H9 (cell line): Measurements from ENCODE around the gene OPRL1. TPM values are rescaled to one million over a fixed set of nuclear protein-coding genes. Genes with fewer than 3 reads are reported as not detected.

Experiments used
- DNase-seq: peaks from one replicate; pipeline ENCODE4 v3.0.0-alpha.2; 2017
- H2AFZ ChIP-seq: one replicate; pipeline ENCODE4 v1.6.1; 2013; ENCODE audit warnings: mild to moderate bottlenecking, low read length, control low read depth, moderate library complexity
- H2AK5ac ChIP-seq: 2 replicates; pipeline ENCODE4 v1.6.1; 2013; ENCODE audit warnings: low read length, control low read depth, mixed read lengths; ENCODE audit not compliant: insufficient read length
- H2BK120ac ChIP-seq: one replicate; pipeline ENCODE4 v1.6.1; 2013; ENCODE audit warnings: low read depth, mild to moderate bottlenecking, low read length, control low read depth, inconsistent platforms; ENCODE audit not compliant: poor library complexity, severe bottlenecking
- H2BK12ac ChIP-seq: 2 replicates; pipeline ENCODE4 v1.6.1; 2013; ENCODE audit warnings: low read length, control low read depth, mixed read lengths, low read depth; ENCODE audit not compliant: insufficient read length
- H2BK15ac ChIP-seq: 2 replicates; pipeline ENCODE4 v1.6.1; 2013; ENCODE audit warnings: low read depth, low read length, control low read depth
- H2BK20ac ChIP-seq: one replicate; pipeline ENCODE4 v1.6.1; 2013; ENCODE audit warnings: low read depth, mild to moderate bottlenecking, low read length, control low read depth, inconsistent platforms; ENCODE audit not compliant: poor library complexity, severe bottlenecking
- H2BK5ac ChIP-seq: 2 replicates; pipeline ENCODE4 v1.6.1; 2013; ENCODE audit warnings: low read length, control low read depth, mixed read lengths; ENCODE audit not compliant: insufficient read length
- H3K14ac ChIP-seq: 2 replicates; pipeline ENCODE4 v1.6.1; 2013; ENCODE audit warnings: low read length, control low read depth; ENCODE audit not compliant: insufficient read depth
- H3K18ac ChIP-seq: 2 replicates; pipeline ENCODE4 v1.6.1; 2013; ENCODE audit warnings: low read depth, mild to moderate bottlenecking, mixed read lengths, low read length, control low read depth; ENCODE audit not compliant: insufficient read length
- H3K23ac ChIP-seq: 2 replicates; pipeline ENCODE4 v1.6.1; 2013; ENCODE audit warnings: low read length, control low read depth, mixed read lengths, low read depth; ENCODE audit not compliant: insufficient read length
- H3K23me2 ChIP-seq: 2 replicates; pipeline ENCODE4 v1.6.1; 2013; ENCODE audit warnings: low read depth, mild to moderate bottlenecking, mixed read lengths, low read length, control low read depth; ENCODE audit not compliant: insufficient read length, poor library complexity, severe bottlenecking
- H3K27ac ChIP-seq: 2 replicates; pipeline ENCODE4 v1.5.1; 2013; ENCODE audit warnings: low read length, control low read depth, mixed read lengths, low read depth; ENCODE audit not compliant: insufficient read length
- H3K27me3 ChIP-seq: 2 replicates; pipeline ENCODE4 v1.6.1; 2013; ENCODE audit warnings: low read length, control low read depth, inconsistent platforms; ENCODE audit not compliant: insufficient read depth
- H3K4ac ChIP-seq: 2 replicates; pipeline ENCODE4 v1.6.1; 2013; ENCODE audit warnings: low read depth, mild to moderate bottlenecking, control low read depth, inconsistent platforms, low read length, moderate library complexity
- H3K4me1 ChIP-seq: 2 replicates; pipeline ENCODE4 v1.6.1; 2013; ENCODE audit warnings: low read length, control low read depth, inconsistent platforms; ENCODE audit not compliant: insufficient read depth
- H3K4me2 ChIP-seq: 2 replicates; pipeline ENCODE4 v1.6.1; 2013; ENCODE audit warnings: low read length, control low read depth, mixed read lengths; ENCODE audit not compliant: insufficient read length, insufficient read depth
- H3K56ac ChIP-seq: 2 replicates; pipeline ENCODE4 v1.6.1; 2013; ENCODE audit warnings: low read depth, mild to moderate bottlenecking, mixed read lengths, low read length, control low read depth; ENCODE audit not compliant: insufficient read length
- H3K79me1 ChIP-seq: 2 replicates; pipeline ENCODE4 v1.6.1; 2013; ENCODE audit warnings: low read depth, mild to moderate bottlenecking, moderate library complexity, low read length, control low read depth, inconsistent platforms; ENCODE audit not compliant: insufficient read depth, poor library complexity, severe bottlenecking
- H3K79me2 ChIP-seq: 2 replicates; pipeline ENCODE4 v1.6.1; 2013; ENCODE audit warnings: low read length, control low read depth, inconsistent platforms; ENCODE audit not compliant: insufficient read depth
- H3K9ac ChIP-seq: 2 replicates; pipeline ENCODE4 v1.6.1; 2013; ENCODE audit warnings: low read length, control low read depth, mixed read lengths; ENCODE audit not compliant: insufficient read length; ENCODE audit errors: extremely low read depth
- H3K9me3 ChIP-seq: one replicate; pipeline ENCODE4 v1.6.1; 2013; ENCODE audit warnings: low read depth, low read length, inconsistent platforms; ENCODE audit not compliant: control insufficient read depth
- H3T11ph ChIP-seq: one replicate; pipeline ENCODE4 v1.6.1; 2013; ENCODE audit warnings: mild to moderate bottlenecking, low read length, control low read depth, inconsistent platforms
- H4K20me1 ChIP-seq: one replicate; pipeline ENCODE4 v1.6.1; 2013; ENCODE audit not compliant: control insufficient read depth, insufficient read length, insufficient read depth
- H4K5ac ChIP-seq: 2 replicates; pipeline ENCODE4 v1.6.1; 2013; ENCODE audit warnings: low read depth, mild to moderate bottlenecking, mixed read lengths, low read length, control low read depth; ENCODE audit not compliant: insufficient read length
- H4K8ac ChIP-seq: replicated peaks from 2 replicates; pipeline ENCODE4 v1.6.1; 2013; ENCODE audit warnings: low read length, control low read depth, mixed read lengths, low read depth; ENCODE audit not compliant: insufficient read length
- H4K91ac ChIP-seq: 2 replicates; pipeline ENCODE4 v1.6.1; 2013; ENCODE audit warnings: low read depth, mild to moderate bottlenecking, moderate library complexity, mixed read lengths, low read length, control low read depth; ENCODE audit not compliant: insufficient read length
- H3K27ac Mint-ChIP-seq, 3 experiments: 2 replicates in 2 of 3; 3 replicates in 1 of 3; pipeline ENCODE4 v1.8.0; 2020 to 2021; ENCODE audit warnings: mixed read lengths in 3 of 3, mild to moderate bottlenecking in 1 of 3, moderate library complexity in 1 of 3
- H3K27me3 Mint-ChIP-seq: 2 replicates; pipeline ENCODE4 v1.8.0; 2021; ENCODE audit warnings: low read depth, mild to moderate bottlenecking, moderate library complexity, mixed read lengths
- H3K36me3 Mint-ChIP-seq, 3 experiments: 2 replicates in 2 of 3; 3 replicates in 1 of 3; pipeline ENCODE4 v1.8.0; 2020 to 2021; ENCODE audit warnings: low read depth in 3 of 3, mixed read lengths in 3 of 3; ENCODE audit not compliant: insufficient read depth in 1 of 3
- H3K4me1 Mint-ChIP-seq, 2 experiments: 2 replicates each; pipeline ENCODE4 v1.8.0; 2020; ENCODE audit warnings: mixed read lengths in 2 of 2
- H3K4me3 Mint-ChIP-seq, 2 experiments: 2 replicates in 1 of 2; 3 replicates in 1 of 2; pipeline ENCODE4 v1.8.0; 2020 to 2021; ENCODE audit warnings: mild to moderate bottlenecking in 2 of 2, mixed read lengths in 2 of 2, moderate library complexity in 1 of 2
- H3K9me3 Mint-ChIP-seq, 2 experiments: 2 replicates in 1 of 2; 3 replicates in 1 of 2; pipeline ENCODE4 v1.8.0; 2020; ENCODE audit warnings: mild to moderate bottlenecking in 2 of 2, mixed read lengths in 2 of 2, moderate library complexity in 1 of 2
- WGBS: extraction: QIAGEN DNeasy Blood & Tissue Kit; methylation state at CpG from one replicate; pipeline ENCODE4 v1.1.7; 2013; ENCODE audit warnings: missing lambda C conversion rate, low lambda C conversion rate, mixed read lengths; ENCODE audit not compliant: insufficient read length; ENCODE audit errors: extremely low coverage; 5-methylcytosine and 5-hydroxymethylcytosine counted together
- total RNA-seq: library from RNA; stranded (reverse); gene quantifications from 2 replicates; pipeline ENCODE4 v1.2.1, GENCODE V29; 2021
- TF ChIP-seq, protein P1 (sequence below): fragments of 200-600 bp; sonication (generic); conservative IDR thresholded peaks from 3 replicates; pipeline ENCODE4 v1.8.0; 2021; ENCODE audit warnings: antibody characterized with exemption, mild to moderate bottlenecking

OPRL1 gene
- total RNA-seq, 1 experiment from 2014 or later, result 0.90 TPM

DNA sequence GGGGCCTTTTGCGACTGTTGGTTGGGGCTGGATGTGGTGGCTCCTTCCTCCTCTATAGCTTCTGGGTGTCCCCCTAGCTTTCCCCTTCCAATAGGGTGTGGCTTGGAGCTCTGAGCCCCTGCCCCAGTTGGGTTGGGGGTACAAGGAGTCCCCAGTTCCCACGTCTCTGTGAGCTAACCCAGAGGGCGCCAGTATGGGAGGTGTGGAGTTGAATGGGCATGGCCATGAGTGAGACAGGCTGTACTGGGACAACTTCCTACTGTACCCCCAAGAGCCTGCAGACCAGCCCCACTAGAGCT lies 42.7 kb upstream of the OPRL1 start:
- Histone ChIP-seq H3K23me2 (peaks cover 11% of the 10 kb centered on the region), H3K9ac (no peak overlapping the region), H2BK5ac (no peak overlapping the region), H3K56ac (no peak overlapping the region), H3K27me3 (peaks cover 12% of the 10 kb centered on the region; the same call in 1 of the 2 replicates), H2BK12ac (no peak overlapping the region), H3K4me1 (peaks cover 5% of the 10 kb centered on the region), H3K4me2 (no peak overlapping the region), H3K4ac (no peak overlapping the region), H2BK20ac (no peak overlapping the region), H3T11ph (no peak overlapping the region), H2BK120ac (no peak overlapping the region), H3K14ac (no peak overlapping the region), H2BK15ac (no peak overlapping the region), H4K20me1 (no peaks in the 10 kb centered on the region), H2AK5ac (no peak overlapping the region), H3K27ac (no peak overlapping the region), H4K8ac (no peak overlapping the region), H4K5ac (no peak overlapping the region), H3K79me1 (no peaks in the 10 kb centered on the region), H2AFZ (no peak overlapping the region), H3K79me2 (no peaks in the 10 kb centered on the region), H3K9me3 (no peaks in the 10 kb centered on the region), H4K91ac (no peak overlapping the region), H3K23ac (no peak overlapping the region), H3K18ac (no peak overlapping the region)
- no CpG with 5 or more reads among the region's 3 CpGs for WGBS
- no peak overlapping the region; a peak in 1 of 5 replicates for H3K4me3 Mint-ChIP-seq
- peaks cover 0 to 25% (median 13%) of the 10 kb centered on the region in 3 experiments; a peak in 5 of 7 replicates for H3K36me3 Mint-ChIP-seq
- H3K27ac Mint-ChIP-seq, result no peak overlapping the region
- peaks cover 25% of the 10 kb centered on the region in 2 experiments for H3K4me1 Mint-ChIP-seq
- no peak for DNase-seq
- peaks cover 38% of the 10 kb centered on the region for H3K27me3 Mint-ChIP-seq
- peaks cover 0 to 2% of the 10 kb centered on the region in 2 experiments; a peak in 1 of 5 replicates for H3K9me3 Mint-ChIP-seq
- TF ChIP-seq, protein P1, sequence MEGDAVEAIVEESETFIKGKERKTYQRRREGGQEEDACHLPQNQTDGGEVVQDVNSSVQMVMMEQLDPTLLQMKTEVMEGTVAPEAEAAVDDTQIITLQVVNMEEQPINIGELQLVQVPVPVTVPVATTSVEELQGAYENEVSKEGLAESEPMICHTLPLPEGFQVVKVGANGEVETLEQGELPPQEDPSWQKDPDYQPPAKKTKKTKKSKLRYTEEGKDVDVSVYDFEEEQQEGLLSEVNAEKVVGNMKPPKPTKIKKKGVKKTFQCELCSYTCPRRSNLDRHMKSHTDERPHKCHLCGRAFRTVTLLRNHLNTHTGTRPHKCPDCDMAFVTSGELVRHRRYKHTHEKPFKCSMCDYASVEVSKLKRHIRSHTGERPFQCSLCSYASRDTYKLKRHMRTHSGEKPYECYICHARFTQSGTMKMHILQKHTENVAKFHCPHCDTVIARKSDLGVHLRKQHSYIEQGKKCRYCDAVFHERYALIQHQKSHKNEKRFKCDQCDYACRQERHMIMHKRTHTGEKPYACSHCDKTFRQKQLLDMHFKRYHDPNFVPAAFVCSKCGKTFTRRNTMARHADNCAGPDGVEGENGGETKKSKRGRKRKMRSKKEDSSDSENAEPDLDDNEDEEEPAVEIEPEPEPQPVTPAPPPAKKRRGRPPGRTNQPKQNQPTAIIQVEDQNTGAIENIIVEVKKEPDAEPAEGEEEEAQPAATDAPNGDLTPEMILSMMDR, result no peak
